Prostate gland (tissue), 2 donors: ENCODE measurements around the gene ZFAND2A.
"Not testable (repeated sequence)": the region's sequence is repeated elsewhere in the genome, so short reads cannot be mapped to it uniquely, and the experiment has no call there.

ENCODE experiments used
- CTCF ChIP-seq, 4 experiments: fragments of 200-600 bp in 2 of 4; fragments of 450-650 bp in 2 of 4; sonication (generic) in 2 of 4; IDR thresholded peaks; 1 replicate in 3 of 4; 2 replicates in 1 of 4; pipeline ENCODE4 v1.5.1; 2016 to 2019; ENCODE audit warnings: antibody characterized with exemption in 4 of 4, mild to moderate bottlenecking in 2 of 4, moderate library complexity in 2 of 4
- POLR2A ChIP-seq: fragments of 450-650 bp; IDR thresholded peaks from one replicate; pipeline ENCODE4 v1.6.1; 2016; ENCODE audit warnings: antibody characterized with exemption, mild to moderate bottlenecking
- POLR2AphosphoS5 ChIP-seq: sonication (generic); formaldehyde crosslinking; IDR thresholded peaks from one replicate; pipeline ENCODE4 v1.6.1; 2017; ENCODE audit warnings: antibody characterized with exemption

- not testable (repeated sequence) for TF ChIP-seq CTCF (IDR thresholded peaks at IDR 0.05); POLR2A; POLR2AphosphoS5
These were observed 36.4 kb upstream of the ZFAND2A start for GRCh38 chr7:1196441-1196840.
